Vagina (tissue), 2 donors: ENCODE results near the gene BCL11A. TPM values are rescaled to one million over a fixed set of nuclear protein-coding genes. Genes with fewer than 3 reads are reported as not detected.

Experiments
- DNase-seq, 2 donors: peaks; one replicate each; pipeline ENCODE4 v3.0.0-alpha.2; 2017; ENCODE audit errors: extremely low spot score in 2 of 2
- H3K27ac ChIP-seq: fragments of 200-600 bp; sonication (generic); one replicate; pipeline ENCODE4 v1.5.1; 2019
- H3K27me3 ChIP-seq: fragments of 200-600 bp; sonication (generic); one replicate; pipeline ENCODE4 v1.5.1; 2019
- H3K36me3 ChIP-seq, 2 donors: fragments of 200-600 bp; sonication (generic); one replicate each; pipeline ENCODE4 v1.5.1; 2017 to 2019
- H3K4me1 ChIP-seq: fragments of 200-600 bp; sonication (generic); one replicate; pipeline ENCODE4 v1.5.1; 2019
- H3K4me3 ChIP-seq, 2 donors: fragments of 200-600 bp; sonication (generic); 1 replicate in 1 of 2; 2 replicates in 1 of 2; pipeline ENCODE4 v1.5.1; 2016 to 2019
- H3K9me3 ChIP-seq: fragments of 200-600 bp; sonication (generic); one replicate; pipeline ENCODE4 v1.5.1; 2019
- POLR2A ChIP-seq, 2 donors: fragments of 450-650 bp; IDR thresholded peaks; one replicate each; pipeline ENCODE4 v1.6.1; 2017; ENCODE audit warnings: antibody characterized with exemption in 2 of 2, mild to moderate bottlenecking in 2 of 2, moderate library complexity in 2 of 2
- POLR2AphosphoS5 ChIP-seq, 2 donors: sonication (generic); formaldehyde crosslinking; IDR thresholded peaks; one replicate each; pipeline ENCODE4 v1.9.0; 2017; ENCODE audit warnings: antibody characterized with exemption in 2 of 2, mild to moderate bottlenecking in 2 of 2, low read depth in 1 of 2; ENCODE audit not compliant: insufficient read depth in 1 of 2
- intact Hi-C: fragments of 100-400 bp; cut with DNase I; formaldehyde crosslinking; loops from one replicate; pipeline ENCODE4 v1.15.1; 2023
- total RNA-seq: library from RNA; depleted of rRNA; stranded (reverse); fragments of >200 nt; gene quantifications from one replicate; pipeline ENCODE4 v1.2.3, GENCODE V29; 2016
- TF ChIP-seq, protein P1 (sequence below), 3 experiments: fragments of 450-650 bp in 2 of 3; fragments of 200-600 bp in 1 of 3; sonication (generic) in 1 of 3; IDR thresholded peaks; one replicate each; pipeline ENCODE4 v1.5.1; 2017 to 2019; ENCODE audit warnings: antibody characterized with exemption in 3 of 3, mild to moderate bottlenecking in 2 of 3, moderate library complexity in 2 of 3

The BCL11A gene
- total RNA-seq, 1 donor from 2014 or later: 48.4 TPM

DNA sequence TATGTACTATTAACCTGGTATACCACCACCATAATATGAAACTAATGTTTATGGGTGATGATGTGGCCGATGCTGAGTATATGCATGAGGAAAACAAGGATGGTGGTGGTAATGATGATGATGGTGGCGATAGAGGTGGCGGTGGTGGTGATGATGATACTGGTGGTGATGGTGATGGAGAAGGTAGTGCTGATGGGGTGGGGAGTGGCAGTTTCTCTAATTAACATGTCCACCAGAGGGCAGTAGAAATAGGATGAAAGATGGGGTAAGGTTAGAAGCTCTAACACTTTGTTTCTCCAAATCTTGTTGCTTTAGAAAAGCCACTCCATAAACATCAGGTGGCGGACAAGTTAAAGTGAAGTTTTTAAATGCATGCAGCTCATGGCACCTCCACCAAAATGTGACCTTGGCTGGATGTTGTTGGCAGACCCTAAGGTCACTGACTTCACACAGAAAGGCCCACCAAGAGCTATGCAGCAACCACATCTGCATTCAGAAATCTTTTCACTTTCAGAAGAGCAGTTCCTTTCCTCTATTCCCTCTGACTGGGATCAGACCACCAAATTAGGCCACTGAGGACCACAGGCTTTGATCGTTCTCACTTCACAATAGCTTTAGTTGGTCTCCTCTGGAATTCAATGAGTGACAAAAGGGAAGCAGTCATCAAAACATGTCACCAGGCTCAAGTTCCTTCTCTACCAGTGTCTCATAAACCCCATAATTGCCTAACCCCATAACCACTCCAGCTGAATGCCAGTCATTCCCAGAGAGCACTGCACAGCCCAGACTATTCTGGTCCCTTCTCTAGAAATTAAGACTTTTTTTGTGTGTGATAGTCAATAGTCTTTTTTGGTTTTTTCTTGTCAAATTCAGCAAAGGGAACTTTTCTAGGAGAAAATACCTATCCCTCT is 7.5 kb upstream of the BCL11A start:
- H3K27me3 ChIP-seq: no peaks in the 10 kb centered on the region
- no peak overlapping the region for H3K4me3 ChIP-seq
- DNase-seq: no peak
- H3K36me3 ChIP-seq: no peaks in the 10 kb centered on the region
- peaks cover 8% of the 10 kb centered on the region for H3K4me1 ChIP-seq
- no peaks in the 10 kb centered on the region for H3K9me3 ChIP-seq
- H3K27ac ChIP-seq: no peak overlapping the region
- intact Hi-C loops: no loop called here
- TF ChIP-seq, protein P1, sequence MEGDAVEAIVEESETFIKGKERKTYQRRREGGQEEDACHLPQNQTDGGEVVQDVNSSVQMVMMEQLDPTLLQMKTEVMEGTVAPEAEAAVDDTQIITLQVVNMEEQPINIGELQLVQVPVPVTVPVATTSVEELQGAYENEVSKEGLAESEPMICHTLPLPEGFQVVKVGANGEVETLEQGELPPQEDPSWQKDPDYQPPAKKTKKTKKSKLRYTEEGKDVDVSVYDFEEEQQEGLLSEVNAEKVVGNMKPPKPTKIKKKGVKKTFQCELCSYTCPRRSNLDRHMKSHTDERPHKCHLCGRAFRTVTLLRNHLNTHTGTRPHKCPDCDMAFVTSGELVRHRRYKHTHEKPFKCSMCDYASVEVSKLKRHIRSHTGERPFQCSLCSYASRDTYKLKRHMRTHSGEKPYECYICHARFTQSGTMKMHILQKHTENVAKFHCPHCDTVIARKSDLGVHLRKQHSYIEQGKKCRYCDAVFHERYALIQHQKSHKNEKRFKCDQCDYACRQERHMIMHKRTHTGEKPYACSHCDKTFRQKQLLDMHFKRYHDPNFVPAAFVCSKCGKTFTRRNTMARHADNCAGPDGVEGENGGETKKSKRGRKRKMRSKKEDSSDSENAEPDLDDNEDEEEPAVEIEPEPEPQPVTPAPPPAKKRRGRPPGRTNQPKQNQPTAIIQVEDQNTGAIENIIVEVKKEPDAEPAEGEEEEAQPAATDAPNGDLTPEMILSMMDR (IDR thresholded peaks at IDR 0.05): no peak
- TF ChIP-seq POLR2A (IDR thresholded peaks at IDR 0.05): no peak
- no peak for TF ChIP-seq POLR2AphosphoS5 (IDR thresholded peaks at IDR 0.05; ENCODE audit: insufficient read depth in 1 of 2, low read depth in 1 of 2)

DNA sequence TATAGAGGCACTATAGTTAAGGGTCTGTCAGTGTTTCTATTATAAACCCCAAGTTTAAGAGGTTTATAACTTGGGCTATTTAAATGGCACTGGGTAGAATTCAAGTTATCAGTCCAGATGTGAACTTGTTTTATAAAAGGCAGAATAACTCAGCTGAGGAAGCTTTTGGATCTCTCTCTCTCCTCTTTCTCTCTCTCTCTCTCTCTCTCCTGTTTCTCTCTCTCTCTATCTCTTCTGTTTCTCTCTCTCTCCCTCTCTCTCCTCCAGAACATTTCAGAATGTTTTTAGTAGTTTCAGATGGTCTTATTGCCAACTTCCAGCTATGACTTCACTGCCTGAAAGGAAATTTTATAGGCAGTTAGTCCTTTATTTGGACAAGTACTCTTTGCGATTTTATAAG is 6.4 kb upstream of the BCL11A start:
- TF ChIP-seq POLR2AphosphoS5 (IDR thresholded peaks at IDR 0.05; ENCODE audit: insufficient read depth in 1 of 2, low read depth in 1 of 2) (no peak), POLR2A (IDR thresholded peaks at IDR 0.05) (no peak)
- TF ChIP-seq, protein P1 (IDR thresholded peaks at IDR 0.05): no peak
- Histone ChIP-seq H3K27ac (no peak overlapping the region), H3K27me3 (no peaks in the 10 kb centered on the region), H3K4me3 (no peak overlapping the region), H3K36me3 (no peaks in the 10 kb centered on the region), H3K9me3 (no peaks in the 10 kb centered on the region), H3K4me1 (peaks cover 19% of the 10 kb centered on the region)
- intact Hi-C loops: no loop called here
- no peak for DNase-seq

DNA sequence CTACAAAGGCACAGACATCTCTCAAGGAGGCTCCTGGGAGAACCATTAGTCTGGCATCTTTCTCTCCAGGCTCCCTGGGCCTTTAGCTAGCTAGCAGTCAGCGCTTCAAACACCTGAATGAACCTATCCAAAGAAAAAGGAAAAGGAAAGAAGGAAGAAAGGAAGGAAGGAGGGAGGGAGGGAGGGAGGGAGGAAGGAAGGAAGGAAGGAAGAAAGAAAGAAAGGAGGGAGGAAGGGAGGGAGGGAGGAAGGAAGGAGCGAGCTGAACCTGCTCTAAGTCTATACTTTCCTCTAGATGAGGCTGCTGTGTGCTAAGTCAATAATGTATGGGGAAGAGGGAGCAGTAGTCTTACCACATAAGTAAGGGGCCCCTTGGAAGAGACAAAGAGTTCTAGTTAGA is 5.1 kb upstream of the BCL11A start:
- Histone ChIP-seq H3K27ac (no peak overlapping the region), H3K27me3 (no peaks in the 10 kb centered on the region), H3K36me3 (no peaks in the 10 kb centered on the region), H3K4me3 (no peak overlapping the region), H3K9me3 (no peaks in the 10 kb centered on the region), H3K4me1 (peaks cover 28% of the 10 kb centered on the region)
- TF ChIP-seq POLR2AphosphoS5 (IDR thresholded peaks at IDR 0.05; ENCODE audit: insufficient read depth in 1 of 2, low read depth in 1 of 2) (no peak), POLR2A (IDR thresholded peaks at IDR 0.05) (no peak)
- TF ChIP-seq, protein P1 (IDR thresholded peaks at IDR 0.05): no peak
- intact Hi-C loops: no loop called here
- no peak for DNase-seq

DNA sequence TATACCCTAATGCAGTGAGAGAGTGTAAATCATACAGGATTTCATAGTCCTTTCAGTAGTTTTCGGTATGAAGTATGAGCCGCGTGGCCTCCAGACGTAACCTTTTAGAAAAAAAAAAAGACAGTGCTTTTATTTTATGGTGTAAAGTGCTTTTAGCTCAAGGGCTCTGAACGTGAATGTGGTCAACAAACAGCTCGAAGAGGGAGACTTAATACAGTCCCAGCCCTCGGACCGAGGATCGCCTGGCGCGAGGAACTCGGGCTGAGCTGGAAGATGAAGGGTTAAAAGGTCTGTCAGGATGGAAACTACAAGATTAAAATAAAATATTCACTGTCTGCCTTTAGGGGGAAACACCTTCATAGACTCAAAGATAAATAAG is 4.0 kb upstream of the BCL11A start:
- Histone ChIP-seq H3K4me3 (no peak overlapping the region), H3K36me3 (no peaks in the 10 kb centered on the region), H3K9me3 (no peaks in the 10 kb centered on the region), H3K4me1 (peaks cover 36% of the 10 kb centered on the region), H3K27me3 (no peaks in the 10 kb centered on the region), H3K27ac (no peak overlapping the region)
- intact Hi-C loops: no loop called here
- TF ChIP-seq, protein P1 (IDR thresholded peaks at IDR 0.05): no peak
- no peak for TF ChIP-seq POLR2A (IDR thresholded peaks at IDR 0.05)
- TF ChIP-seq POLR2AphosphoS5 (IDR thresholded peaks at IDR 0.05; ENCODE audit: insufficient read depth in 1 of 2, low read depth in 1 of 2): no peak
- no peak for DNase-seq
